Measurements from ENCODE around the gene ADAMTSL3. TPM values are rescaled to one million over a fixed set of nuclear protein-coding genes. Genes with fewer than 3 reads are reported as not detected.

The ADAMTSL3 gene
- total RNA-seq, 3 donors from 2014 or later: 2.2 to 52.1 (median 4.1) TPM

- DNase-seq: no peak
- no peak for ATAC-seq
- intact Hi-C loops (cut with DNase I, micrococcal nuclease): no loop called here
- H3K4me3 ChIP-seq: no peak overlapping the region
- TF ChIP-seq CTCF (IDR thresholded peaks at IDR 0.05): no peak
- no peaks in the 10 kb centered on the region for H3K9me3 ChIP-seq
- H3K36me3 ChIP-seq (ENCODE audit: low read depth): no peaks in the 10 kb centered on the region
- no peaks in the 10 kb centered on the region for H3K4me1 ChIP-seq (ENCODE audit: low read depth)
These were observed 330.7 kb downstream of the ADAMTSL3 start for GRCh38 chr15:83984601-83985000.

GRCh38 chr15:83991163-83991562 is 337.2 kb downstream of the ADAMTSL3 start:
- no peak for TF ChIP-seq CTCF (IDR thresholded peaks at IDR 0.05)

GRCh38 chr15:83992324-83993031 is 338.6 kb downstream of the ADAMTSL3 start:
- Histone ChIP-seq H3K9me3 (no peaks in the 10 kb centered on the region), H3K36me3 (ENCODE audit: low read depth) (no peaks in the 10 kb centered on the region), H3K4me1 (ENCODE audit: low read depth) (no peaks in the 10 kb centered on the region), H3K4me3 (no peak overlapping the region)
- no peak for DNase-seq
- TF ChIP-seq CTCF (IDR thresholded peaks at IDR 0.05): no peak
- intact Hi-C loops (cut with DNase I, micrococcal nuclease): no loop called here
- no peak for ATAC-seq

More at GRCh38 chr15:83991163-83991562, 337.2 kb downstream of the ADAMTSL3 start:
- Histone ChIP-seq H3K4me1 (ENCODE audit: low read depth) (no peaks in the 10 kb centered on the region), H3K4me3 (no peak overlapping the region), H3K9me3 (no peaks in the 10 kb centered on the region), H3K36me3 (ENCODE audit: low read depth) (no peaks in the 10 kb centered on the region)
- ATAC-seq (no peak), DNase-seq (no peak)
- intact Hi-C loops (cut with DNase I, micrococcal nuclease): no loop called here

GRCh38 chr15:83993591-83993990 is 339.7 kb downstream of the ADAMTSL3 start:
- H3K36me3 ChIP-seq (ENCODE audit: low read depth): no peaks in the 10 kb centered on the region
- ATAC-seq (no peak), DNase-seq (no peak)
- H3K4me1 ChIP-seq (ENCODE audit: low read depth): no peaks in the 10 kb centered on the region
- H3K9me3 ChIP-seq: no peaks in the 10 kb centered on the region
- no peak overlapping the region for H3K4me3 ChIP-seq
- no peak for TF ChIP-seq CTCF (IDR thresholded peaks at IDR 0.05)
- intact Hi-C loops (cut with DNase I, micrococcal nuclease): no loop called here

- ATAC-seq: no peak
- intact Hi-C loops (cut with DNase I, micrococcal nuclease): no loop called here
- Histone ChIP-seq H3K4me1 (ENCODE audit: low read depth) (no peaks in the 10 kb centered on the region), H3K9me3 (no peaks in the 10 kb centered on the region), H3K36me3 (ENCODE audit: low read depth) (no peaks in the 10 kb centered on the region), H3K4me3 (no peak overlapping the region)
- no peak for TF ChIP-seq CTCF (IDR thresholded peaks at IDR 0.05)
- DNase-seq: no peak
These were observed 344.6 kb downstream of the ADAMTSL3 start for GRCh38 chr15:83998486-83998885.
